SK-N-DZ (cell line): Measurements from ENCODE around the gene OR51V1. TPM values are rescaled to one million over a fixed set of nuclear protein-coding genes. Genes with fewer than 3 reads are reported as not detected.
"Not testable (repeated sequence)": the region's sequence is repeated elsewhere in the genome, so short reads cannot be mapped to it uniquely, and the experiment has no call there.

Experiments
- DNase-seq: peaks from one replicate; pipeline ENCODE4 v3.0.0-alpha.2; 2015; ENCODE audit warnings: low spot score
- polyA plus RNA-seq, 2 experiments: library from polyadenylated mRNA; depleted of rRNA; stranded (reverse); fragments of >200 nt; gene quantifications; 2 replicates each; pipeline ENCODE4 v1.2.3, GENCODE V29; 2014

Gene OR51V1
- not detected in 2 replicates for polyA plus RNA-seq (2014; cell fraction: cytosol; rRNA removed)
- polyA plus RNA-seq (2014; cell fraction: nucleus; rRNA removed): not detected in 2 replicates

GRCh38 chr11:5200582-5200981, at the start of gene OR51V1:
Gene OR51V1, minus strand, starts transcription at chr11:5200682. Its CDS starts 0 bp downstream, at chr11:5200682.
- DNase-seq: no peak

GRCh38 chr11:5249807-5250396, 49.4 kb upstream of the OR51V1 start, which contains the start of gene HBG1:
Gene HBG1, minus strand, starts transcription at chr11:5249857. Its CDS starts 53 bp downstream, at chr11:5249804.
- DNase-seq: not testable (repeated sequence)

GRCh38 chr11:5248498-5248897, 48.0 kb upstream of the OR51V1 start:
- not testable (repeated sequence) for DNase-seq

- DNase-seq: no peak
Measured at GRCh38 chr11:5247472-5248192, 47.1 kb upstream of the OR51V1 start.

GRCh38 chr11:5246772-5247471, 46.4 kb upstream of the OR51V1 start:
- no peak for DNase-seq

- no peak for DNase-seq
Measured at GRCh38 chr11:5245155-5245554, 44.7 kb upstream of the OR51V1 start.

GRCh38 chr11:5243816-5244180, 43.3 kb upstream of the OR51V1 start:
- DNase-seq: no peak

- no peak for DNase-seq
Measured at GRCh38 chr11:5242933-5243815, 42.7 kb upstream of the OR51V1 start.

- DNase-seq: no peak
Measured at GRCh38 chr11:5242208-5242607, 41.7 kb upstream of the OR51V1 start.

GRCh38 chr11:5241458-5241857, 41.0 kb upstream of the OR51V1 start:
- DNase-seq: no peak

- DNase-seq: no peak
Measured at GRCh38 chr11:5240458-5240857, 40.0 kb upstream of the OR51V1 start.

GRCh38 chr11:5240056-5240455, 39.6 kb upstream of the OR51V1 start:
- DNase-seq: no peak

GRCh38 chr11:5239046-5239445, 38.6 kb upstream of the OR51V1 start:
- DNase-seq: no peak

- DNase-seq: no peak
Measured at GRCh38 chr11:5238486-5238885, 38.0 kb upstream of the OR51V1 start.

- DNase-seq: no peak
Measured at GRCh38 chr11:5237420-5237819, 36.9 kb upstream of the OR51V1 start.

- no peak for DNase-seq
Measured at GRCh38 chr11:5235364-5236095, 35.0 kb upstream of the OR51V1 start.

GRCh38 chr11:5234381-5234834, 33.9 kb upstream of the OR51V1 start, which contains the start of gene HBD:
Gene HBD, minus strand, starts transcription at chr11:5234483. Its CDS starts 50 bp downstream, at chr11:5234433.
- DNase-seq: no peak

GRCh38 chr11:5233307-5233706, 32.8 kb upstream of the OR51V1 start:
- no peak for DNase-seq

- no peak for DNase-seq
Measured at GRCh38 chr11:5232821-5233220, 32.3 kb upstream of the OR51V1 start.

- DNase-seq: no peak
Measured at GRCh38 chr11:5232176-5232575, 31.7 kb upstream of the OR51V1 start.

- no peak for DNase-seq
Measured at GRCh38 chr11:5231111-5231510, 30.6 kb upstream of the OR51V1 start.
